IMR-90 (cell line): ENCODE data around the gene CTBP1.

Experiments
- CEBPB ChIP-seq: IDR thresholded peaks from 2 replicates; pipeline ENCODE4 v1.6.1; 2012; ENCODE audit warnings: low read depth, low read length, improper control_type of control experiment
- MAZ ChIP-seq: IDR thresholded peaks from 2 replicates; pipeline ENCODE4 v1.6.1; 2012; ENCODE audit warnings: low read depth, mild to moderate bottlenecking, low read length, improper control_type of control experiment, moderate library complexity, borderline replicate concordance
- MXI1 ChIP-seq: IDR thresholded peaks from 2 replicates; pipeline ENCODE4 v1.6.1; 2012; ENCODE audit warnings: low read depth, mild to moderate bottlenecking, low read length, moderate library complexity, borderline replicate concordance
- POLR2A ChIP-seq: IDR thresholded peaks from 2 replicates; pipeline ENCODE4 v1.6.1; 2012; ENCODE audit warnings: mild to moderate bottlenecking, low read depth, low read length
- RAD21 ChIP-seq: IDR thresholded peaks from 2 replicates; pipeline ENCODE4 v1.6.1; 2012; ENCODE audit warnings: low read length, improper control_type of control experiment
- RFX5 ChIP-seq: IDR thresholded peaks from 2 replicates; pipeline ENCODE4 v1.8.0; 2012; ENCODE audit warnings: low read depth, mild to moderate bottlenecking, low read length, moderate library complexity
- TF ChIP-seq, protein P1 (sequence below): conservative IDR thresholded peaks from 2 replicates; pipeline ENCODE4 v1.5.1; 2012; ENCODE audit warnings: mild to moderate bottlenecking, low read depth, low read length, improper control_type of control experiment
- TF ChIP-seq, protein P2 (sequence below): fragments of 150-350 bp; IDR thresholded peaks from 2 replicates; pipeline ENCODE4 v1.6.1; 2017; ENCODE audit warnings: mild to moderate bottlenecking, antibody characterized with exemption, low read length, low read depth

DNA sequence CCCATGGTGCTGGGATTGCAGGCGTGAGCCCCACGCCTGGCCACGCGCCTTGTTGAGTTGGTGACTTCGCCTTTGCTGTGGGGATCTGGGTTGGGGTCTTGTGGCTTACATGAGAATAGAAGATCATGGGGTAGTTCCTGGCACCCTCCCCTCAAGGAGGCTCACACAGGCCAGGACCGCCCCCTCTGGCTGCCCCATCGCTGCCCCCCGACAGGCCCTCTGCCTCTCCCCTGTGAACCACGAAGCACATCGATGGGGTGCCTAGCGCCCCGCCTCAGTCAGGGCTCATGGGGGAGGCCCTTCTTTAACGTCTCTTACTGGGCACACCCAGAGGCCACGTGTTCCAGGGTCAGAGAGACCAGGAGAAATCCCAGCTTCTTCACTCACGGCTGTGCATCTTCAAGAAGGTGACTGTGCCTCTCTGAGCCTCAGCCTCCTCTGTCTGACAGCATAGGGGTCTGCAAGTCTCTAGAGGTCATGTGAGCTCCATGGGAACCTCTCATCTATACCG is 53.0 kb downstream of the CTBP1 start:
- TF ChIP-seq, protein P1, sequence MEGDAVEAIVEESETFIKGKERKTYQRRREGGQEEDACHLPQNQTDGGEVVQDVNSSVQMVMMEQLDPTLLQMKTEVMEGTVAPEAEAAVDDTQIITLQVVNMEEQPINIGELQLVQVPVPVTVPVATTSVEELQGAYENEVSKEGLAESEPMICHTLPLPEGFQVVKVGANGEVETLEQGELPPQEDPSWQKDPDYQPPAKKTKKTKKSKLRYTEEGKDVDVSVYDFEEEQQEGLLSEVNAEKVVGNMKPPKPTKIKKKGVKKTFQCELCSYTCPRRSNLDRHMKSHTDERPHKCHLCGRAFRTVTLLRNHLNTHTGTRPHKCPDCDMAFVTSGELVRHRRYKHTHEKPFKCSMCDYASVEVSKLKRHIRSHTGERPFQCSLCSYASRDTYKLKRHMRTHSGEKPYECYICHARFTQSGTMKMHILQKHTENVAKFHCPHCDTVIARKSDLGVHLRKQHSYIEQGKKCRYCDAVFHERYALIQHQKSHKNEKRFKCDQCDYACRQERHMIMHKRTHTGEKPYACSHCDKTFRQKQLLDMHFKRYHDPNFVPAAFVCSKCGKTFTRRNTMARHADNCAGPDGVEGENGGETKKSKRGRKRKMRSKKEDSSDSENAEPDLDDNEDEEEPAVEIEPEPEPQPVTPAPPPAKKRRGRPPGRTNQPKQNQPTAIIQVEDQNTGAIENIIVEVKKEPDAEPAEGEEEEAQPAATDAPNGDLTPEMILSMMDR, result no peak
- TF ChIP-seq CEBPB (no peak), MXI1 (no peak), RAD21 (no peak), POLR2A (no peak), MAZ (no peak), RFX5 (no peak)
- TF ChIP-seq, protein P2, sequence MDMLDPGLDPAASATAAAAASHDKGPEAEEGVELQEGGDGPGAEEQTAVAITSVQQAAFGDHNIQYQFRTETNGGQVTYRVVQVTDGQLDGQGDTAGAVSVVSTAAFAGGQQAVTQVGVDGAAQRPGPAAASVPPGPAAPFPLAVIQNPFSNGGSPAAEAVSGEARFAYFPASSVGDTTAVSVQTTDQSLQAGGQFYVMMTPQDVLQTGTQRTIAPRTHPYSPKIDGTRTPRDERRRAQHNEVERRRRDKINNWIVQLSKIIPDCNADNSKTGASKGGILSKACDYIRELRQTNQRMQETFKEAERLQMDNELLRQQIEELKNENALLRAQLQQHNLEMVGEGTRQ, result no peak
